NK-92 treated with Interleukin-12 subunit alpha and Interleukin-12 subunit beta, amount 100 ng/mL, for 24 hours (cell line): ENCODE measurements around the gene SPRR1A.
"Not testable (repeated sequence)": the region's sequence is repeated elsewhere in the genome, so short reads cannot be mapped to it uniquely, and the experiment has no call there.

Experiments
- DNase-seq: peaks from one replicate; lab custom pipeline; 2025; lab: John Stamatoyannopoulos, UW

Gene SPRR1A

GRCh38 chr1:152972196-152972886, 11.5 kb upstream of the SPRR1A start:
- DNase-seq, result no peak

GRCh38 chr1:152976688-152977087, 7.2 kb upstream of the SPRR1A start:
- no peak for DNase-seq

DNA sequence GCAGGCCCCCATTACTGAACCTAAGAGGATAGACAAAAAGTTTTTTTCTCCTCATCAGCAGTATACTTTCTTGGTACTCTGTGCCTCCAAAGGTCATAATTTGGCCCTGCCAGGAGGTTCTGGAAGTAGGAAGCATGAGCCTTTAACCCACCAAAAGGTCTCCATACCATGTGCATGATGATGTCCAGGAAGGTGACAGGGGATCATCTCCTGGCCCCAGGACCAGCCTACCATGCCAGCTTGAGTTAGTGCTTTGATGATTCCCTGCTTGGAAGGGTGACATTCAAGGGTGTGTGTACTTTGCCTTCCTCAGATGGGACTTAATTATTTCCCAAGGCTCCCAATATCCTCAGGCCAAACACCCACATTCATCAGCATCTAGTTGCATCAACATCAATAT, 6.3 kb upstream of the SPRR1A start:
- no peak for DNase-seq

DNA sequence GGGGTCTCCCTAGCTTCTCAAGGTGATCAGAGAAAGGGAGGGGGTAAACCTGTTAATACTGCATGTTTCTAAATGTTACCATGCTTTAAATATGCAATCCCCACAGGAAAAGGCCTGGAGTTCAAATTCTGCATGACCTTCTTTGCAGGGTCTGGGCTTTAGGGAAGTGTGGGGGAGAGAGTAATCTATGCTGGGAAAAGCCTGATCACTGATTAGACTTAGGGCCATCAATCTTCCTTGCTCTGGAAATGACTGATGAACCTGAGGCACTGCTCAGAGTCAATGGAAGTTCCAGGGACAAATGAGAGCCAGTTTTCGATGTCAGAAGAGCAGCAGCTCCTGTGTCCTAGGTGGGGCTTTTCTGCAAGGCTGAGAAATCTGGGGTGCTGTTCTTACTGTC, 3.2 kb upstream of the SPRR1A start:
- no peak for DNase-seq

DNA sequence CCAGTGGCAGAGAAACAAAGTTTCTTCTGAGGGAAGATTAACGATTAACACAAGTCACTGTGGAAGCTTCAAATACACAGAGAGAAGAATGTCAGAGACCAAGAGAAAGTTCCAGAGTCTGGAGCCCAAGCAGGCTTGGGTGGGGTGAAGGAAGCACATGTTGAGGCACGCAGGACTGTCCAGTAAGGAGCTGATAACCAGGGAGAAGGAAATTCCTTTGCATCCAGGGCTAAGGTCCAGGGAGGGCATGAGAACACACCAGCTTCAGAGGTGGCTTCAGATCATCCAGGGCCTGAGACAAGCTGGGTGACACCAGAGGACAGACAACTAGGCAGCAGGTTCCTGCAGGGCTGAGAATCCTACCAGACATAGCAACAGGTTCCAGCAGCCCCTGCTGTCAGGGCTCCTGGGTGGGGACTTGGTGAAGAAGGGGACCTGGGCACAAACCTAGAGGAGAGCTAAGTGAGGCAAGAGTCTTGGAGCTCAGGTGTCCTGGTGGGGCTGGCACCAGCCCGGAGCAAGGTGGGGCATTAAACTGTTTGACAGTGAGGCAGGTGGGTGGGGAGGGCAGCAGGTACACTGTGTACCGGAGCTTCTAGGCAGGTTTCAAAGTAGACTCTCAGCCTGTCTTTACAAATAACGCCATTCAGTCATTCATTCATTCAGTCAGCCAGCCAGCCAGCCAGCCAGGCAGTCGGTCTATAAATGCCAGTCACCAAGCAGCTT, 2.6 kb upstream of the SPRR1A start:
- no peak for DNase-seq

DNA sequence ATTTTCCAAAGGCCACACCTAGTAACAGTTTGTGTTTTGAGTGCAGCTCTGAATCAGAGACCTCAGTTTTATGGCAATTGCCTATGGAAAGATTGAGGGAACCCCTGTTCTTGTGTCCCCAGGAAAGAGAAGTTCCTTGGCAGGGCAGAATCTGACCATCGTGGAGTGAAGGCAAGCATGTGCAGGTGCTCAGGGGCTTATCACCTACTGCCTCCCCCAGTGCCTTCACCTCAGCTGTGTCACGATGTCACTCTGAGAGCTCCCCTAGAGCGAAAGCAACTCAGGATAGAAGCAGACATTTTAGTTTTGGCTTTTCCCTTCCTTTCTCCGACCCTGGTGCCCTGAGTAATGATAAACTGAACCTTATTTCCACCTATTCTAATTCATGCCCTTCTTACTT, 1.8 kb upstream of the SPRR1A start:
- no peak for DNase-seq

DNA sequence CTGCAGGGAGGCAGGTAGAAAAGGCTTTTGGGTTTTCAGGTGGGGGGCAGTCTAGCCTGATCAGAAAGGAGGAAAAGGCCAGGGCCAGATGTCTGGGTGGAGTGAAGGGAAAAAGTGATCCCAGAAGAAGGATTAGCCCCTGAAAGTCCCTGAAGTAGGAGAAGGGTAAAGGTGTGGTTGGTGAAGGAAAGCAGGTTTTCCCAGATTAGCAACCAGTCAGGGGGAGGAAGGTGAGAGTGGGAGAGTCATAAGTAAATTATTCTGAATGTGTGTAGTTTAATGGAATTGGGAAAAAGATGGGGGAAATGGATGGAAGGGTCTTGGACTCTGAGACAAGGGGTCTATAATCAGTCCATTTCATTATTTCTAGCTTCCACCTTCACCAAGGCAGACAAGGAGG, 647 bp upstream of the SPRR1A start:
- DNase-seq, result no peak

DNA sequence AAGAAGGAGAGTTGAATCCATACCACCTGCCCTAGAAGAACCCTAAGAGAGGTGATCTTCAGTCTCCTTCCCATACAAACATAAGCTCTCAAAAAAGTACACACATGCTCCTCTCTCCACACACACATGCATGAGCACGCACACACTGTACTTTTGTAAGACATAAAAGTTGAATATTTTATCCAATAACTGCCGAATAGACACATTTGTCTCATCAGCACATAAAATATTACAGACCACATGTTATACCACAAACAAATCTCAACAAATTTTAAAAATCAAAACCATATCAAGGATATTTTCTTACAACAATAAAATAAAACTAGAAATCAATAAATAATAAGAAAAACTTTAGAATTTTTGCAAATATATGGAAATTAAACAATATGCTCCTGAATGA, 2.7 kb downstream of the SPRR1A start:
- no peak for DNase-seq

DNA sequence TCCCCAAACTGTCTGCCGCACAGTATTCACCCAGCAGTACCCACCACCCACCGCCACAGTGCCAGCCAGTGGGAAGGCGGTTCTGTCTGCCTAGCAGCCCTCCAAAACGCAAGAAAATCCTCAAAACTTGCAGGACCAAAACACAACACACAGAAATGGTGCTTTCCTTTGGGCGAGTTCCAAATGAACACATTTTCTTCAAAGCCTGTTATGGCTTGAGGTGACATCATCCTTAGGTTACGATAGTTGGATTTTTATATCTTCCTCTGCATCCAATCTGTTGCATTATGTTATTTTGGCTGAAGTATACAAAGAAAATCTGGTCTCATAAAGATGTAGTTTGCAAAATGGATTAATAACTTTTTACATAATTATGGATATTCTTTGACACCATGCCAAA, 9.3 kb downstream of the SPRR1A start:
- DNase-seq, result no peak

GRCh38 chr1:152995842-152996241, 12.0 kb downstream of the SPRR1A start:
- no peak for DNase-seq

DNA sequence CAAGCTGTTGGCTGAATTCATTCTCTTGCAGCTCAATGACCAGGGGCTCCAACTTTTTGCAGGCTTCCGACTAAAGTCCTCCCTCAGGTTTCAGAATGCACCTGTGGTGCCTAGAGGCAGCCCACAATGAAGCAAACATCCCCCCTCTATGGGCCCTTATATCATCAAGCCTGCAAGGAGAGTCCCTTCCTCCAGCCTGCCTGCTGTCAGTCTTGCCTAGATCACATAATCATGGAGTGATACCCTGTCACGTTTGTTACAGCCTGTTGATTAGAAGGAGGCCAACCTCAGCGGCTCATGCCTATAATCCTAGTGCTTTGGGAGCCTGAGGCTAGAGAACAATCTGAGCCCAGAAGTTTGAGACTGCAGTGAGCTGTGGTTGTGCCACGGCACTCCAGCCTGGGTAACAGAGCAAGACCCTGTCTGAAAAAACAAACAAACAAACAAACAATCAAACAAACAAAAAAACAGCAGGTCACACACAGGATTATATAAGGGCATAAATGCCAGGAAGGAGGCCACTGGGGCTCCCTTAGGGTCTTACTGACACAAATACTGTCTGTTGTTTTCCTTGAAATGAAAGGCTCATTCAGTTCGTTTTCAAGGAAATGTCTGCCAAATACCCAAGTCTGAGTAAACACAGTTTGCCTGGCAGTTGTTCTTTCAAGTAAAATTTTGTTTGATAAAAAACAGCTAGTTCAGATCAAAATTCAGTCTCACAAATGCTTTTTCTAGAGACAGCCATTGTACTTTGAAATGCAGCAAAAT, 12.9 kb downstream of the SPRR1A start:
- no peak for DNase-seq

GRCh38 chr1:152997901-152998300, 14.0 kb downstream of the SPRR1A start:
- DNase-seq, result no peak

DNA sequence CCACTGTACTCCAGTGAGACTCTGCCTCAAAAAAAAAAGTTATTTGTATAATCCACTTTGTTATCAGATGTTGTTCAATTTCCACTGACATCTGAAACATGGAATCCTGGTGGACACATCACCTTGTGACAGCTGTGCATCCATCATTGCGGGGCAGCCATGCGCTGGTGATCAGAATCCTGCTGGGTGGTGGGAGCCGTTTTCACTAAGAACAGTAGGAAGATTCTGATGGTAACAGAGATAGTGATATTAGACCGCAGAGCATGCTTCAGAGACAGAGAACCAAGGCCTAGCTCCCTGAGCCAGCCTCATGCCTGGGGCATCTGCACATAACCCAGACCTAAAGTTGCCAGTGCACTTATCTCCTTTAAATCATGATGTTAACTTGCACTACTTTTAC, 14.6 kb downstream of the SPRR1A start:
- no peak for DNase-seq

DNA sequence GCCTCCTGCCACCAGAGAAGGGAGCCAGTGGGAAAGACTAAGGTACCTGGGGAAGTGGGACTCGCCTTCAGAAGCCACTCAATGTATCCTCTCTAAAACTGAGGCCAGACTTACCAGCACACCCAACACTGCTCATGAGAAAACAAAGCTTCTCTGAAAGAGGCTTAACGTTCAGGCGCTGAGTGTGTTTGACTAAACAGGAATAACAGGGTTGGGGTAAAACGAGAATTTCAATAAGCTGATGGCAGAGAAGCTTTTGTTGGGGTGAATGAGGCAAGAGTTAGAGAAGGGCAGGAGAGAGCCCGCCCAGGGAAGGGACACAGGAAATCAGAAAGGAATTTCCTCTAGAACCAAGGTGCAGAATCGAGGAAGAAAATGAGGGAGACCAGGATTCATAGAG, 15.9 kb downstream of the SPRR1A start:
- DNase-seq, result no peak

GRCh38 chr1:153000294-153000693, 16.4 kb downstream of the SPRR1A start:
- DNase-seq, result no peak

DNA sequence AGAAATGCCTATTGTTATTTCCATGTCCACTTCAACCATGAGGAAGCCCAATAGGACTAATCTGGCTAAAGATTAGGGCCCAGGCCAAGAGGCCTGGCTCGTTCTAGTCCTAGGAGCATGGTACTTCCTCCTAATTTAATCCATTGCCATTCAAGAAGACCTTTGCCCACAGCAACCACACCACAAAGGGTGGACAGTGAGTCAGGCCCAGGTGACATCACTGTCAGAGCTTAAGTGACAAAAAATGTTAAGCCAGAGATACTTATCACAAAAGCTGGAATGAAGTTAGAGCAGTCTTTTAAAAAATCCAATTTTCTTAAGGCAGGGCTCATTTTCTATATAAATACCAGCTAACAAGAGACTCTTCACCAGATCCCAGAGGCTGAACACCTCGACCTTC, 17.5 kb downstream of the SPRR1A start, which contains the start of gene SPRR3:
Gene SPRR3 (plus strand): TSS at position 368 of the 400 bp plus-strand sequence. CDS start 1,272 bp downstream, outside the sequence.
- DNase-seq, result no peak

- DNase-seq, result not testable (repeated sequence)
Measured at GRCh38 chr1:153011235-153011758, 27.4 kb downstream of the SPRR1A start.

DNA sequence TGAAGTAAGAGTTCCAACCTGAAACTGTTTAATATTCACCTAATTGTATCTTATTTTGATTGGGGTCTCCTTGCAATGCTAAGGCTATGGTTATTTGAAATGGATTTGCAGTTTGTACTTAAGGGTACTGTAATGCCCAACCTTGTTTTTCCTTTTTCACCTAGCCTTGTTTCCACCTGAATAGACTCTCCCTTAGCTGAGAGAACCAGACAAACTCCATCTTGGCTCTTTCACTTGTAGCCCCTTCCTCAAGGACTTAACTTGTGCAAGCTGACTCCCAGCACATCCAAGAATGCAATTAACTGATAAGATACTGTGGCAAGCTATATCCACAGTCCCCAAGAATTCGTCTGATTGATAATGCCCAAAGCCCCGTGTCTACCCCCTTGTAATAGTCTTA, 37.9 kb downstream of the SPRR1A start:
- DNase-seq, result not testable (repeated sequence)

DNA sequence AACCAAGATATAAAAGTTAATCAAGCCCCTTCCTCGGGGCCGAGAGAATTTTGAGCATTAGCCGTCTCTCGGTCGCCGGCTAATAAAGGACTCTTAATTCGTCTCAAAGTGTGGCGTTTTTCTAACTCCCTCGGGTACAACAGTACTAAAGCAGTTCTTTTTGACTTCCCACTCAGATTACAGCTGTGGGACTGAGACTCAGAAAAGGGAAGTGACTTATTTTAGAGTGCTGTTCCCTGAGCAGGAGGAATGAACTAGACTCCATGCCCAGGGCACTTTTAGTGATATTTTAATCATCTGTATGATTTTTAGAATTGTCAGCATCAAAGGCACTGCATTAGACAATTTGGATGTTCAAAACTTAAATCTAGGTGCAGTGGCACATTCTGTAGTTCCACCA, 38.5 kb downstream of the SPRR1A start:
- DNase-seq, result not testable (repeated sequence)

- DNase-seq, result no peak
Measured at GRCh38 chr1:153023109-153023508, 39.2 kb downstream of the SPRR1A start.

- no peak for DNase-seq
Measured at GRCh38 chr1:153024413-153024812, 40.5 kb downstream of the SPRR1A start.

- DNase-seq, result no peak
Measured at GRCh38 chr1:153025797-153026196, 41.9 kb downstream of the SPRR1A start.

DNA sequence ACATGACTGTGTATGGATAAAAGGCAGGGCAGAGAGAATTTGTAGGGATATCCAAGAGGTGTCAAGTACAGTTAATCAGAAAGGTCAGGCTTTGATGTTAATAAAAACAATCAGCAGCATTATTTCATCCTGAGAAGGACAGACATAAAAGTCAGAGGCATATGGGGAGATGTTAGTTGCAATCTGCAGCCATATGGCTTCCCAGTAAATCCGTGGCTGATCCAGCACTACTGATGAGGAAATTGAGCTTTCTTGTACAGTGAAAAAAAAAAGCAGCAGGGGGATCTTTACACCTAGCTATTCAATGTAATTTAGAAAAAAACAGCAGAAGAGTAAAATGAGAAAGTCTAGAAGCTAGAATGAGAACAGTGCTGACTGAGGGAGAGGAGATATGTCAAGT, 44.9 kb downstream of the SPRR1A start:
- no peak for DNase-seq
